MM.1S (cell line): ENCODE data around the gene NDUFS8.
A peak's percentile ranks its signal among the peaks of the same experiment; 100 is the strongest.

Experiments
- DNase-seq: peaks from one replicate; pipeline ENCODE4 v3.0.0-alpha.2; 2015
- H2AFZ ChIP-seq: fragments of 300-600 bp; sonication (generic); 2 replicates; pipeline ENCODE4 v1.6.0; 2016; ENCODE audit warnings: antibody characterized with exemption, low read length
- H3F3A ChIP-seq: fragments of 300-600 bp; sonication (generic); 2 replicates; pipeline ENCODE4 v1.6.1; 2016; ENCODE audit warnings: mild to moderate bottlenecking, antibody characterized with exemption, low read length, moderate library complexity, mixed read lengths; ENCODE audit not compliant: insufficient read depth
- H3K27ac ChIP-seq: fragments of 300-600 bp; sonication (generic); 2 replicates; pipeline ENCODE4 v1.5.1; 2016; ENCODE audit warnings: mild to moderate bottlenecking, low read length
- H3K27me3 ChIP-seq: fragments of 300-600 bp; sonication (generic); replicated peaks from 2 replicates; pipeline ENCODE4 v1.6.0; 2016; ENCODE audit warnings: low read length; ENCODE audit not compliant: insufficient read depth
- H3K36me3 ChIP-seq: fragments of 300-600 bp; sonication (generic); replicated peaks from 2 replicates; pipeline ENCODE4 v1.6.1; 2016; ENCODE audit warnings: mild to moderate bottlenecking, low read length, mixed read lengths; ENCODE audit not compliant: insufficient read depth
- H3K4me1 ChIP-seq: fragments of 300-600 bp; sonication (generic); 2 replicates; pipeline ENCODE4 v1.6.1; 2016; ENCODE audit warnings: low read length, mixed read lengths
- H3K4me2 ChIP-seq: fragments of 300-600 bp; sonication (generic); 2 replicates; pipeline ENCODE4 v1.6.0; 2016; ENCODE audit warnings: low read depth, low read length
- H3K4me3 ChIP-seq: fragments of 300-600 bp; sonication (generic); 2 replicates; pipeline ENCODE4 v1.5.1; 2016; ENCODE audit warnings: low read length, mixed read lengths
- H3K79me2 ChIP-seq: fragments of 300-600 bp; sonication (generic); 2 replicates; pipeline ENCODE4 v1.6.1; 2016; ENCODE audit warnings: mixed run types, low read length, mixed read lengths
- H3K9ac ChIP-seq: fragments of 300-600 bp; sonication (generic); 2 replicates; pipeline ENCODE4 v1.6.1; 2016; ENCODE audit warnings: low read length, mixed read lengths
- H3K9me2 ChIP-seq: fragments of 300-600 bp; sonication (generic); replicated peaks from 2 replicates; pipeline ENCODE4 v1.6.1; 2016; ENCODE audit warnings: mild to moderate bottlenecking, low read length, mixed read lengths; ENCODE audit not compliant: insufficient read depth
- H3K9me3 ChIP-seq: fragments of 300-600 bp; sonication (generic); replicated peaks from 2 replicates; pipeline ENCODE4 v1.6.1; 2016; ENCODE audit warnings: mild to moderate bottlenecking, low read length, mixed read lengths; ENCODE audit not compliant: insufficient read depth
- H4K20me1 ChIP-seq: fragments of 300-600 bp; sonication (generic); 2 replicates; pipeline ENCODE4 v1.6.1; 2016; ENCODE audit warnings: mild to moderate bottlenecking, low read length, moderate library complexity, mixed read lengths; ENCODE audit not compliant: insufficient read depth
- EZH2 ChIP-seq: fragments of 300-600 bp; sonication (generic); optimal IDR thresholded peaks from 2 replicates; pipeline ENCODE3; 2017; ENCODE audit warnings: low read depth, mild to moderate bottlenecking, antibody characterized with exemption, low read length, mixed read lengths
- EZH2phosphoT487 ChIP-seq: fragments of 300-600 bp; sonication (generic); IDR thresholded peaks from 2 replicates; pipeline ENCODE4 v1.6.1; 2018; ENCODE audit warnings: antibody characterized with exemption, low read length
- TF ChIP-seq, protein P1 (sequence below): fragments of 300-600 bp; sonication (generic); IDR thresholded peaks from 2 replicates; pipeline ENCODE4 v1.5.1; 2016; ENCODE audit warnings: antibody characterized with exemption, low read length, mixed read lengths

NDUFS8 gene

DNA sequence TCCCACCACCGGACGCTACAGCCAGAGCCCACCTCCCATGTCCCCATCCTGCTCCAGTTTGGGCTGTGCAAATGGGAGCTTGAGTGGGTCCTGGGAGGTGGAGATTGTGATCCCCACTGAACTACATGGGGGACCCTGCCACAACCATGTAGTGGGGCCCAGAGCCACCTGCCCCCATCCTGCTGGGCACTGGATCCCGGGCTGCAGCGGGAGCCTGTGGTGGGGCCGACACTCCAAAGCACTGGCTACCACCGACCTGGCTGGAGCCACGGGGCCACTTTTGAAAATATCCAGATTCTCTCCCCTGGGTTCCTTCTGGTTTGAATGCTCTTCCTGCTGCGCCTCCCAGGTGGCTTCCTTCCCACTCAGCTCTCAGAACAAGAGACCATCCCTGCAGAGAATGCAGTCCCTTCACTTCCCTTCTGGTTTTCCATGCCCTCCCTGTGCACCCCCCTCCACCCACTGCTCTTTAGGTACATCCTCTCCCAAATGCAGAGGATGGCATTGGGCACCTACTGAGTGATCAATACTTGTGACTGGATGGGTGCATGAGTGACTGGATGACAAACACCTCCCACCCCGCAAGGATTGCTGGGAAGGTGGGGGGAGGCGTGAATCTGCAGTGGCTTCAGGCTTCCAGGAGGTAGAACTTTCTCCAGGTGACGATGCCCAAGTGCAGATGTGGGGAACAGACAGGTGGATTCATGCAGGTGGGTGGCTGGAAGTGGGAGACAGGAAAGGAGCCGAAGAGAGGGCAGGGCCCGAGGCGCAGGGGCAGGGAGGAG lies 25.7 kb upstream of the NDUFS8 start:
- H3K36me3 ChIP-seq, result no peaks in the 10 kb centered on the region
- H3K4me3 ChIP-seq, result 0 out of 2 replicates have a peak overlapping the region, but pooled peaks have one; percentile 86
- no peaks in the 10 kb centered on the region for H3K9me2 ChIP-seq
- H3K27me3 ChIP-seq, result no peaks in the 10 kb centered on the region
- peak overlapping the region; percentile 82; the same call in 1 of the 2 replicates for H3K9ac ChIP-seq
- H3K79me2 ChIP-seq, result peaks cover 32% of the 10 kb centered on the region
- H2AFZ ChIP-seq, result peak overlapping the region; percentile 5; the same call in 1 of the 2 replicates
- H3K27ac ChIP-seq, result peak overlapping the region; percentile 89; the same call in 1 of the 2 replicates
- H3F3A ChIP-seq, result peaks cover 51% of the 10 kb centered on the region
- H3K4me1 ChIP-seq, result peaks cover 57% of the 10 kb centered on the region
- no peaks in the 10 kb centered on the region for H4K20me1 ChIP-seq
- H3K9me3 ChIP-seq, result no peaks in the 10 kb centered on the region
- TF ChIP-seq, protein P1, sequence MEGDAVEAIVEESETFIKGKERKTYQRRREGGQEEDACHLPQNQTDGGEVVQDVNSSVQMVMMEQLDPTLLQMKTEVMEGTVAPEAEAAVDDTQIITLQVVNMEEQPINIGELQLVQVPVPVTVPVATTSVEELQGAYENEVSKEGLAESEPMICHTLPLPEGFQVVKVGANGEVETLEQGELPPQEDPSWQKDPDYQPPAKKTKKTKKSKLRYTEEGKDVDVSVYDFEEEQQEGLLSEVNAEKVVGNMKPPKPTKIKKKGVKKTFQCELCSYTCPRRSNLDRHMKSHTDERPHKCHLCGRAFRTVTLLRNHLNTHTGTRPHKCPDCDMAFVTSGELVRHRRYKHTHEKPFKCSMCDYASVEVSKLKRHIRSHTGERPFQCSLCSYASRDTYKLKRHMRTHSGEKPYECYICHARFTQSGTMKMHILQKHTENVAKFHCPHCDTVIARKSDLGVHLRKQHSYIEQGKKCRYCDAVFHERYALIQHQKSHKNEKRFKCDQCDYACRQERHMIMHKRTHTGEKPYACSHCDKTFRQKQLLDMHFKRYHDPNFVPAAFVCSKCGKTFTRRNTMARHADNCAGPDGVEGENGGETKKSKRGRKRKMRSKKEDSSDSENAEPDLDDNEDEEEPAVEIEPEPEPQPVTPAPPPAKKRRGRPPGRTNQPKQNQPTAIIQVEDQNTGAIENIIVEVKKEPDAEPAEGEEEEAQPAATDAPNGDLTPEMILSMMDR, result no peak
- TF ChIP-seq EZH2phosphoT487, result no peak
- TF ChIP-seq EZH2, result no peak
- H3K4me2 ChIP-seq, result peak overlapping the region; percentile 54
- no peak for DNase-seq

DNA sequence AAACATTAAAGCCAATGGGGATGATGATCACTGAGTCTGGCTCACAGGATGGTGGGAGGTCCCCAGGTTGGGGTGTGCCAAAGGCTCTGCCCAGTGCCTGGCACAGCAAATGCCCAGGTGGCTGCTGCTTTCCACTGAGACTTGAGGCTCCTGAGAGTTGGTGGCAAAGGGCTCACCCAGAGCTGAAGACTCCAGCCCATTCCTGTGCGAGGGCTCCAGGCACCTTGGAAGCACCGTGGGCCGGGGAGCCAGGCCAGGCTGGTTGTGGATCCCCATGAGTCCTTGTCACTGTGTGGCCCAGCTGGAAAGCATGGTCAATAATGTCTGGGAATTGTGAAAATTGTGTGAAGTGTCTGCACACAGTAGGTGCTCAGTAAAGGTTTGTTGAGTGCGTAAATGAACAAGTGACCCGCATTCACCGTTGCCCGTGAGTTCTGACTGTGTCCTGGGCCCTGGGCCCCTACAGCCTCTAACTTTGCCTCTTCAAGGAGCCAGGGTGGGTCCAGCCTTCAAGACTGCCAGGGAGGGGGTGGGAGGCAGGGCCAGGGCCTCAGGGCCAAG lies 23.8 kb upstream of the NDUFS8 start:
- H3K27me3 ChIP-seq, result no peaks in the 10 kb centered on the region
- TF ChIP-seq, protein P1, result no peak
- TF ChIP-seq EZH2 (no peak), EZH2phosphoT487 (no peak)
- H3K79me2 ChIP-seq, result peaks cover 18% of the 10 kb centered on the region
- H3K9me3 ChIP-seq, result no peaks in the 10 kb centered on the region
- H2AFZ ChIP-seq, result no peak overlapping the region
- H3K4me2 ChIP-seq, result peak overlapping the region; percentile 20; the same call in 1 of the 2 replicates
- DNase-seq, result no peak
- peaks cover 58% of the 10 kb centered on the region for H3F3A ChIP-seq
- H3K9ac ChIP-seq, result peak overlapping the region; percentile 12; the same call in 1 of the 2 replicates
- H3K4me1 ChIP-seq, result peaks cover 66% of the 10 kb centered on the region
- H3K36me3 ChIP-seq, result no peaks in the 10 kb centered on the region
- peak overlapping the region; percentile 42; the same call in 1 of the 2 replicates for H3K27ac ChIP-seq
- H3K9me2 ChIP-seq, result no peaks in the 10 kb centered on the region
- no peak overlapping the region for H3K4me3 ChIP-seq
- H4K20me1 ChIP-seq, result no peaks in the 10 kb centered on the region

GRCh38 chr11:68007498-68008380 lies 22.7 kb upstream of the NDUFS8 start:
- H3K4me1 ChIP-seq, result peaks cover 66% of the 10 kb centered on the region
- no peaks in the 10 kb centered on the region for H4K20me1 ChIP-seq
- H3K79me2 ChIP-seq, result peaks cover 8% of the 10 kb centered on the region
- peak overlapping the region; percentile 27; the same call in 1 of the 2 replicates for H3K4me3 ChIP-seq
- H3K4me2 ChIP-seq, result peak overlapping the region; percentile 70
- peaks cover 52% of the 10 kb centered on the region for H3F3A ChIP-seq
- no peaks in the 10 kb centered on the region for H3K9me2 ChIP-seq
- no peak for DNase-seq
- H3K9ac ChIP-seq, result peak overlapping the region; percentile 68
- H3K27me3 ChIP-seq, result no peaks in the 10 kb centered on the region
- TF ChIP-seq EZH2 (no peak), EZH2phosphoT487 (no peak)
- TF ChIP-seq, protein P1, result no peak
- no peaks in the 10 kb centered on the region for H3K9me3 ChIP-seq
- 0 out of 2 replicates have a peak overlapping the region, but pooled peaks have one; percentile 41 for H2AFZ ChIP-seq
- H3K27ac ChIP-seq, result peak overlapping the region; percentile 95
- no peaks in the 10 kb centered on the region for H3K36me3 ChIP-seq
